Germinal center (tissue), 1 donor: Measurements from ENCODE around the gene CASP10.
"Not testable (repeated sequence)": the region's sequence is repeated elsewhere in the genome, so short reads cannot be mapped to it uniquely, and the experiment has no call there.

ENCODE experiments used
- DNase-seq: peaks from one replicate; pipeline ENCODE4 v3.0.0; 2012; ENCODE audit warnings: mixed read lengths, low spot score

The CASP10 gene

DNA sequence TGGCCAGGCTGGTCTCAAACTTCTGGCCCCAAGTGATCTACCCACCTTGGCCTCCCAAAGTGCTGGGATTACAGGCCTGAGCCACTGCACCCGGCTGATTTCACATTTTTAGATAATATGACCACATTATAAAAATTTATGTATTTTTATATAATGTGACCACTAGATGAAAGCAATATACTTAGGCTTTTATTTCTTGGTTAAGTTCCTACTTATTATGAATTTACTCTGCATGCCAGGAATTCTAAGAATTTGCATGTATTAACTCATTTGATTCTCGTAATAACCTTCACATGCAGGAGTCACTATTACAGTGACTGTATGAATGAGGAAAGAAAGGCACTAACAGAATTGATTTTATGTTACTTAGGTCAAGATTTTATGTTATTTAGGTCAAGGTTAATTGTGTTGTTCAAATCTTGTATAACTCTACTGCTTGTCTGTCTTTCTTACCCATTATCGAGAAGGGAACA lies 51.8 kb downstream of the CASP10 start:
- no peak for DNase-seq

DNA sequence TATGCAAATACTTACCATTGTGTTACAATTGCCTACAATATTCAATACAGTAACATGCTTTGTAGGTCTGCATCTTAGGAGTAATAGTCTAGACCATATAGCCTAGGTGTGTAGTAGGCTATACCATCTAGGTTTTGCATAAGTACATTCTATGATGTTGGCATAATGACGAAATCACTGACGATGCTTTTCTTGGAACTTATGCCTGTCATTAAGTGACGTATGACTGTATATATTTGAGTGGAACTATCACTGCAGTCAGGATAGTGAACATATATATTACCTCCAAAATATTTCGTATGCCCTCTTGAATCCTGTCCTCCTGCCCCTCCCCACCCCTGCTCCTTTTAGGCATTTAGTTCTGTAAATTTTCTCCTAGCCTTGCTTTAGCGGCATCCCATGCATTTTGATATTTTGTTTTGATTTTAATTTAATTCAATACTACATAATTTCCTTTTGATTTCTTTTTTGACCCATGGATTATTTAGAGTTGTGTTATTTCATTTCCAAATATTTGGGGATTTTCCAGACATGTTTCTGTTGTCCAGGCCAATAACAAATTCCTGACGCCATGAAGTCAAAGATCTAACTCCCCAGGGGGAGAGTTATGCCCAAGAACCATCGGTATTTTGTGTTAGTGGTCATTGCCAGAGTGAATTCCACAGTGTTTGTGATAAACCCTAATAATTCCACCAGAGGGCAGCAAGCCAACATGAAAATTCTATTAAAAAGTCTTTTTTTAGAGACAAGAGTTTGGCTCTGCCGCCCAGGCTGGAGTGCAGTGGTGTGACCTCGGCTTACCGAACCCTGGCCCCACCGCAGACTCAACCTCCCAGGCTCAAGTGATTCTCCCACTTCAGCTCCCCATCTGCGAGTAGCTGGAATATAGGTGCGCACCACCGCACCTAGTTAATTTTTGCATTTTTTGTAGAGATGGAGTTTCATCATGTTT lies 53.2 kb downstream of the CASP10 start:
- DNase-seq = peak; percentile 30

DNA sequence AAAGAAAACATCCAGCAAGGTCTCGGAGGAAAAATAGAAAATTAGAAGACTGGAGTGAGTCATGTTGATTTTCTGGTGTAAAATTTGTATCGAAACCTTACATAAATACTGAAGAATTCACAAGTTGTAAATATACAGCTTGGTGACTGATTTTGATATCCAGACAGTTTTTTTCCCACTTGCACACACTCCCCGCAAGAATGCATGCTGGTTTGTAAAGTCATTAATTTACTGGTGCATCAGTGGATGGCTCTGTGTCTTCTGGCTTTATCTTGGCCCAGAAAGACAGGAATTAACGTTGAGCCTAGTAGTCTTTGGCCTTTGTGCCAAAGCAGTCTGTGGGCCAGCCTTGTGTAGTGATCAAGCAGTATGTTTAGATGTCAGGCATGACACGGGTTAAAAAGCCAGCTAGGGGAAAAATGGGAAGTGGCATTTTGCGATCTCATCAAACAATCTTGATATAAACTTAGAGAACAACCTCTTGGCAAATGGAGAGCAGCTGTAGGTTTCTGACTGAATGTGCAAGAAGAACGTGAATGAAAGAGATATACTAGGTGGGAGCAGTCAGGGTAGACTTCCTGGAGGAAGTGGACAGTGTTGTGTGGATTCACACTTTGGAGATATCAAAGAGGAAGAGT lies 54.7 kb downstream of the CASP10 start:
- DNase-seq = no peak

- not testable (repeated sequence) for DNase-seq
Observed at GRCh38 chr2:201239167-201239935, 56.4 kb downstream of the CASP10 start.

DNA sequence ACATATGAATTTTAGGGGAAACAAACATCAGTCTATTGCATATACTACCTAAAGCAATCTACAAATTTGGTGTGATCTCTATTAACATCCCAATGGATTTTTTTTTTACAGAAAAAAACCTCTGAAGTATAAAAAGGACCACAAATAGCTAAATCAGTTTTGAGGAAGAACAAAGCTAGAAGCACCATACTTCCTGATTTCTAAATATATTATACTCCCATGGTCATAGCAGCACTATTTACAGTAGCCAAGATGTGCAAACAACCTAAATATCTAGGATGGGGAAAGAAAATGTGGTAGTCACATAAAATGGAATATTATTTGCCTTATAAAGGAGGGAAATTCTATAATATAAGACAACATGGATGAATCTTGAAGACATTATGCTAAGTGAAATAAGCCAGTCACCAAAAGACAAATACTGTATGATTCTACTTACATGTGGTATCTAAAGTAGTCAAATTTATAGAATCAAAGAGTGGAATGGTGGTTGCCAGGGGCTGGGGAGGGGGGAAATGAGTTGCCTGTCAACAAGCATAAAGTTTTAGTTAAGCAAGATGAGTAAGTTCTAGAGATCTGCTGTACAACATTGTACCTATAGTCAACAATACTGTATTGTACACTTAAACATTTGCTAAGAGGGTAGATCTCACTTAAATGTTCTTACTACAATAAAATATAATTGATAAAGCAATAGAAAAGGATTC lies 59.8 kb downstream of the CASP10 start:
- DNase-seq = no peak

DNA sequence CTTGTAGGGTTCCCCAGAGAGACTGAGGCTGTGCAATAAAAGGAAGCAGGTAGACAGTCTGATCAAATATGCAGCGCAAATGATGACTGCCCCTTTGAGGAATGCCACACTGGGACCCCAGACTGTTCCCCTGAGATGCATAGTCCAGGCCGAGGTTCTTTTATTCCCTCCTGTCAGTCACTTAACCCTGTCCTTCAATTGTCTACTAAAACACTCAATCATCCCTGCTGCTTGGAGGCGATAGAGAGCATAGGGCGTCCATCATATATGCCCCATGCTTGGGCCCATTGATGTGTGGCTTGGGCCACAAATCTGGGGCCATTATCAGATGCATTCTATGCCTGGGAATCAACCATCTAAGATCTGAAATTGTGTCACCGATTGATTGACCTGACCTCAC lies 61.9 kb downstream of the CASP10 start:
- no peak for DNase-seq

- no peak for DNase-seq
Observed at GRCh38 chr2:201246280-201246679, 63.3 kb downstream of the CASP10 start.

DNA sequence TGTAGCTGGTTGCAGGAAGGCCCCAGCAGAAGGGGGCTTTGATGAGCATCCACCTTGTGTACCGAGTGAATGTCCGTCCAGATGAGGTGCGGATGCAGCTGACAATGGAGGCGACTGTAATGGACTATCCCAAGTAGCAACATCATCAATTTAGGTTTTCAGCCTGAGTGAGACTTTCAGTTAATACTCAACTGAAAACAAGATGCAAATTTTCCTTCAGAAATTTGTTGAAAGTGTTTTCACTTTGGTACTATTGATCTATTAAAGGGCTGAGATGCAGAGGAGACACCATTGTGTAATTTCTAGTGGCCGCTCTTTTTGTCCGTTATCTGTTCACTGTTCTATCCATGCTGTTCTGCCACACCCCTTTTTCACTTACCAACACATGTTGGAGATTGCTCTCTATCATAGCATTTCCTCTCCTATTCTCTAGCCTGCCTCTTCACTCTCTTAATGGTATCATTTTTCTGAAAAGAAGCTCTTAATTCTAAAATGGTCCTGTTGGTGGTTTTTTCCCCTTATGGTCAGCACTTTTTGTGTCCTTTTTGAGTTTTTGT lies 65.4 kb downstream of the CASP10 start:
- DNase-seq = no peak

DNA sequence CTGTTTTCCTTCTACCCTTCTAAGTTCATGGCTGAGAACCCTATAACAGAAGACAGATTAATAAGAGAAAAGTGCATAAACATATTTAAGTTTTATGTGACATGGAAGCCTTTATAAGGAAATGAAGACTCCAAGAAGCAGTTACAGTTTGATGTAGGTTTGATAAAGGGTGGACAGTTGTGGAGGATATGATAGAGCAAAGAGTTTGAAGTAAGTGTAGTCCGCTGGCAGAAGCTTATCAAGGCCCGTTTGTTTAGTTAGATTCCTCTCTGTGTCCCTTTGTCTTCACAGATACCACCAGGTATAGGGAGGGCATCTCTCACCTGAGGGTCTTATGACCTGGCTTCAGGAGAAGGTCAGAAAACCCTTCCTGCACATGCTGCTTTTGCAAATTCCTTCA lies 66.9 kb downstream of the CASP10 start:
- DNase-seq = no peak

DNA sequence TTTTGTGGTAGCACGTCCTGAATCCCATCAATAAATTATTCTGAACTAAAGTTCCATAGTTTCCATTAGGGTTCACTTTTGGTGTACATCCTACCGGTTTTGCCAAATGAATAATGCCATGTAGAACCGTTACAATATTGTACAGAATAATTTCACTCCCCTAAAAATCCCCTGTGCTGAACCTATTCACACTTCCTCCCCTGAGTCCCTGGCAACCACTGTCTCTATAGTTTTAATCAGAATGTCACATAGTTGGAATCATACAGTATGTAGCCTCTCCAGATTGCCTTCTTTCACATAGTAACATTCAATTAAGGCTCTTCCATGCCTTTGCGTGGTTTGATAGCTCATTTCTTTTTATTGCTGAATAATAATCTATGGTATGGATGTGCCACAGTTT lies 67.8 kb downstream of the CASP10 start:
- no peak for DNase-seq

- no peak for DNase-seq
Observed at GRCh38 chr2:201254081-201254730, 71.3 kb downstream of the CASP10 start.

DNA sequence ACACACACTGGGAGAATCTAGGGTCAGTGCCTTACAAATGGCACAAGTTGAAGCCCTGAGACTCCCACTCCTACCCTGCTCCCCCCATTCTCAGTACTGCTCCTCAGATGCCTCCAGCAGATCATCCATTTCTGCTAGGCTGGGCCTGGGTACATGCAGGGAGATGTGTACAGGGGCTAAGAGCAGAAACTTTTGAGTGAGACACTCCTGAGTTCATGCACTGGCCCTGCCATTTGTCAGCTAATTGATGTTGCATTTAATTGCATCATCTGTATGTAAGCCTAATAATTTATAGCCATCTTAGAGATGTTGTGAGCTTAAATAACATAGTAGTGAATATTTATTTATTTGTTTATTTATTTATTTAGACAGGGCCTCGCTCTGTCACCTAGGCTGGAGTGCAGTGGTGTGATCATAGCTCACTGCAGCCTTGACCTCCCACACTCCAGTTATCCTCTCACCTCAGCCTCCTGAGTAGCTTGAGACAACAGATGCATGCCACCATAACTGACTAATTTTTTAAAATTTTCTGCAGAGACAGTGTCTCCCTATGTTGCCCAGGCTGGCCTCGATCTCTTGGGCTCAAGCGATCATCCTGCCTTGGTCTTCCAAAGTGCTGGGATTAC lies 72.6 kb downstream of the CASP10 start:
- no peak for DNase-seq

DNA sequence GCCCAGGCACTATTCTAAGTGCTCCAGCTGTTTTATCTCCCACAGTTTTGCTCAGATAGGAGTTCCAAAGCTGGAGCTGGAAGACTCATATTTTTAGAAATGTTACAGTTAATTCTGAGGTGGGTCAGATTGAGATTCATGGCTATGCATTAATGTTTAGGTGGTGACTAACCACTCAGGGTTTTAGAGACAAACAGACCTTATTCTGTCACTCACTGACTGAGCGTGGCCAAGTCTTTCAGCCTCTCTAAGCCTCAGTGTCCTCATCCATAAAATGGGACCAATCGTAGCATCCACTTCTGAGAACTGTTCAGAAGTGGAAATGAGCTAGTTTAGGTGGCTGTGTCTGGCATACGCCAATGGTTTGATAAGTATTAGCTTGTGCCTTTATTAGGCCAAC lies 73.1 kb downstream of the CASP10 start:
- no peak for DNase-seq

- DNase-seq = peak; percentile 79
Observed at GRCh38 chr2:201257381-201257955, 74.5 kb downstream of the CASP10 start.

DNA sequence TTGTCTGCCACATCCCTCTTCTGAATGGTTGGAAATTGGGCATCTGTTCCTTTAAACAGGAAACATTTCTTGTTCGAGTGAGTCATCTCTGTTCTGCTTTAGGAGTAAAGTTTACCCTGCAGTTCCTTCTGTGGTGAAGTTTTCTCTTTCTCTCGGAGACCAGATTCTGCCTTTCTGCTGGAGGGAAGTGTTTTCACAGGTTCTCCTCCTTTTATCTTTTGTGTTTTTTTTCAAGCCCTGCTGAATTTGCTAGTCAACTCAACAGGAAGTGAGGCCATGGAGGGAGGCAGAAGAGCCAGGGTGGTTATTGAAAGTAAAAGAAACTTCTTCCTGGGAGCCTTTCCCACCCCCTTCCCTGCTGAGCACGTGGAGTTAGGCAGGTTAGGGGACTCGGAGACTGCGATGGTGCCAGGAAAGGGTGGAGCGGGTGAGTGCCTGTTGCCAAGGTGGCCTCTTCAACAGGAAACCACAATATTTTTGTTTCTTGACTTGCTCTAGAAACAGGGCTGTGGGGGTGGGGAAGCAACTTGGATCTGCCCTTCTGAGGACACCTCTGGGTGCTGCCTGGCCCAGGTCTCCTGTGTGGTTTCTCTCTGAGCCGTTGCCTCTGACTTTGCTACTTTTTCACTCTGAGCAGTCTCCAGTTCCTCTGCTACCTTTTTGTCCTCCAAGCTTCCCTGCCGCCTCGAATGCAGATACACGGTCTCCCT lies 75.2 kb downstream of the CASP10 start:
- peak; percentile 71 for DNase-seq

GRCh38 chr2:201258666-201259615 lies 76.0 kb downstream of the CASP10 start:
- peak; percentile 49 for DNase-seq

DNA sequence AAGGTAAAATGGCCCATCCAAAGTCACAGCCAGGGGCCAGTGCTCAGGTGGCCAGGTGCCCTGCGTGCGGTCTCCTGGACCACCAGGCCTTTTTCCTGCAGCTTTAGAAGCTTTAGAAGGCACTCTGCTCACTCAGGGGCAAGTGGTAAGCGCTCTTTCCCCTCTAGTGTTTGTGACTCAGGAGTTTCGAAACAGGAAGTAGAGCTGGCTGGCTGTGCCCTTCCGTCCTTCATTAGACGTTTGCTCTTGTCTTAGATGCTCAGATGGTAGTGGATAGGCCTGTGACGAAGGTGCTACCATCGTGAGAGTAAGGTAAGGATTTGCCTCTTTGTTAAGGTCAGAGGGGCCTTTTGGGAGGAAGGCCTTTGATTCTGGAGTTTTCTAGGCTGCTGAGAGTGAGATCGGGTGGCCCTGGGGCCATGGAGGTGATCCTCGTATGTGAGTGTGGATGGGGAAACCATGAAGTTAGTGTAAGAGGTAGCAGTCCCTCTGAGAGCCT lies 77.4 kb downstream of the CASP10 start, which contains the start of gene CASP8:
Gene CASP8 (plus strand): TSS at position 235 of the 499 bp plus-strand sequence. CDS start 5,951 bp downstream, outside the sequence.
- peak; percentile 69 for DNase-seq

- DNase-seq = no peak
Observed at GRCh38 chr2:201261471-201261870, 78.5 kb downstream of the CASP10 start.
